HG03280 (cell line): ENCODE measurements around the gene NINL.
"Not testable (repeated sequence)": the region's sequence is repeated elsewhere in the genome, so short reads cannot be mapped to it uniquely, and the experiment has no call there.

Source experiments
- ATAC-seq: cut with Tn5 transposase; IDR thresholded peaks from one replicate; pipeline ENCODE4 v1.9.1; 2021; ENCODE audit warnings: mild to moderate bottlenecking, moderate library complexity; ENCODE audit not compliant: unreplicated experiment

Gene NINL

DNA sequence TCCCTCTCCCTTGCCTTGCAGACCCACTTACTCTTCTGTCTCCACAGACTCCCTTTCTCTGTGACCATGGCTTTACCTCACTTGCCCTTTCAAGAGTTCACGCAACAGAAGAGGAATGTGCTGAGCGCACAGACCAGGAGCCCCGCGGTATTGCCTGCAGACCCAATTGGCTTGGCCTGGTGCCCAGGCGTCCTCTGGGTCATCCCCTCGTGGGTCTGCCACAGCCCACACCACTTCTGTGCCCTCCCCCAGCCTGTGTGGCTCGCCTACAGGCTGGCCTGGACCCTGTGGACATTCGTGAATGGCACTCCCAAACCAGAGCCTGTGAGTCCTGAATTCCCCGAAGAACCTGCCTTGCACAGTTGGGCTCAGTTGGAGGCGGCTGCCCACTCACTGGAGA lies 15.3 kb upstream of the NINL start:
- no peak for ATAC-seq

DNA sequence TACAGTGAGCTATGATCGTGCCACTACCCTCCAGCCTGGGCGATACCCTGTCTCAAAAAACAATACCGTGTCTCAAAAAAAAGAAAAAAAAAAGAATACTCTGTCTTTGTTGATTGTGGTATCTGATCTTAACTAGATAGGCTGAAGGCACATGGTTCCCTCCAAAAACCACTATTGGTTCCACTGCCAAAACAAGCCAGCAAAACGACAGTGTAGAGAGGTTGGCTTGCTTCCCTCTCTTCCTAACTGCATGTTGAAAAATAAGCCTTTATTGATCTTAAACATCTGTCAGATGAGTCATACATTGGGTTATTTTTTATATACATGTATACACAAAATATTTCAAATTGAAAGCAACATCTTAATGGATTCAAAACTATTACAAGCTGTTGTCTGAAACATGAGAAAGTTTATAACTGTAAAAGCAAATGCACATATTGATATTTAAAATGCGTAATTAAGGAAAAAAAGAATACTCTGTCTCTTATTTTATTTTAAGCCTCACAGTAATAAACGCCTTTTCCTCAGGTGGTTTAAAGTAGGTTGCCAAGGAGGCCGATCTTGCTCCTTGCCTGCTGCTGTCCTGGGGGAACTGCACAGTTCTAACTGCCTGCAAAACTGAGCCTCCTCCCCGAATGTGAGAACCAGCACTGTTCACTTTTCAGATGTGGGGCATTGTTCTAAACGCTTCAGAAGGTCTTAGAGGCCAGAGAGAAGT lies 7.0 kb upstream of the NINL start:
- no peak for ATAC-seq

DNA sequence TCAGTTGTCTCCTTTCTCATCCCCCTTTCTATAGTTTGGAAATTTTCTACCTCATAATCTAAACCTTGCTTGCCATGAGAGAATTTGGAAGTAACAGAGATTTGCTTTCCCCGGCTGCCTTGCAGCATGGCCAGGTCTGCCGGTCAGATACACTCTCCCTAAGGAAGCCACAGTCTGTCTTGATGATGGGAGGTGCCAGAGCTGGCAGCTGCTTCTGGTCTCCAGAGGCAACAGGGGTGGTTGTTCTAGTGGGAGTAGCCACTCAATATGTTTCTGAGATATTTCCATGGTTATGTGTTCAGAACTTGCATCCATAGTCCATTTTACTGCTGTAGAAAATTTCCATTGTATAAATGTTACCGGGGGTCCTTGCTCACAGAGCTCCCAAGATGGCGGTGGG lies 5.4 kb upstream of the NINL start:
- ATAC-seq: not testable (repeated sequence)

GRCh38 chr20:25588491-25588890 lies 3.2 kb upstream of the NINL start:
- no peak for ATAC-seq

- ATAC-seq: no peak
Observed at GRCh38 chr20:25587536-25587935, 2.2 kb upstream of the NINL start.

DNA sequence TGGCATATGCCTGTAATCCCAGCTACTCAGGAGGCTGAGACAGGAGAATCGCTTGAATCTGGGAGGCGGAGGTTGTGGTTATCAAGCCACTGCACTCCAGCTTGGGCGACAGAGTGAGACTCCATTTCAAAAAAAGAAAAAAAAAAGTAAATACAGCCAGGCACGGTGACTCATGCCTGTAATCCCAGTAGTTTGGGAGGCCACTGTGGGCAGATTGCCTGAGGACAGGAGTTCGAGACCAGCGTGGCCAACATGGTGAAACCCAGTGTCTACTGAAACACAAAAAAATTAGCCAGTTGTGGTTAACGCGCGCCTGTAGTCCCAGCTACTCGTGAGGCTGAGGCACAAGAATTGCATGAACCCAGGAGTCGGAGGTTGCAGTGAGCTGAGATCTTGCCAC lies 1.5 kb upstream of the NINL start:
- ATAC-seq: no peak

- ATAC-seq: not testable (repeated sequence)
Observed at GRCh38 chr20:25583607-25584006, 1.7 kb downstream of the NINL start.

GRCh38 chr20:25580711-25581110 lies 4.6 kb downstream of the NINL start:
- no peak for ATAC-seq

DNA sequence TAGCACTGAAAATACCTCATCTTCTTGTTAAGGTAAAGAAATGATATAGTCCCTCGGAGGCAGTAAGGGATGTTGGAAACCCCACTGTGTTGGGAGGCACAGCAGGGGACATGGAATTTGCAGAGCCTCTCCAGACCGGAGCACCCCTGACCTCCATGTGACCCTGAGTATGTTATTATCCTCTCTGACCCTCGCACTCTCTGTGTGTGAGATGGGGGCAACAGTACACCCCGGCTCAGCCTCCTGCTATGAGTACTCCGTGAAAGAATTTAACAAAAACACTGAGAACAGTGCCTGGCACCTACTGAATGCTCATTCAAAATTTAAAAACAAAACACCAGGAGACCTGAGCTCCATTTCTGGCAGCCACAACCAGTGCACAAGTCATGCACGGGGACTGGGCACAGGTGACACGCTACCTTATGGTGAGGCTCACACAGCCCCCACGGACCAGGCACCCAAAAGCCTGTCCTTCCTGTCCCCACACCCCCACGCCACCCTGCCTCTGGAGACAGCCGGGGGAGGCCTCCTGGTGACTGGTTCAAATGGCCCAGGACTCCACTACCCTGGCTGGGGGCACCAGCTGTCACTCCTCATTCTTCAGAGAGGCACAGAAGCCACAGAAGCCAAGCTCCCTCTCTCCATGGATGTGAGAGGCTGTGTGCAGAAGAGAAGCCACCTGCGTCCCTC lies 6.1 kb downstream of the NINL start:
- ATAC-seq: no peak

GRCh38 chr20:25576783-25577530 lies 8.4 kb downstream of the NINL start:
- no peak for ATAC-seq

DNA sequence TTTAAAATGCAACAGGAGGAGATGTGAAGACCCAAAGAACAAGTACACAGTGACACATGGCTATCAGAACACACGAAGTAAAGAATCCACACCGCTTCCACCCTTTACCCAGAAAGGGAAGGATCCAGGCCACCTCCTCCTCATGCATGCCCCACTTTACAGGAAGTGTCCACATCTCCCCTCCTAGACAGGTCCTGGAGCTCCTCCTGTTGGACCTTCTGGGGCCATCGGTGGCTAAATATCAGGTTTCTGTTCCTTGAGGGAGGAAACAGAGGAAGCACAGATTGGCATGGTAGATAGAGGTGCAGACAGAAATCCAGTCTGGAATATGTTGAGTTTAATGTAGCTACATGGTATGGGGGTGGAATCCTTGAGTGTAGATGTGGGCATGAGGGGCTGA lies 10.9 kb downstream of the NINL start:
- ATAC-seq: no peak

DNA sequence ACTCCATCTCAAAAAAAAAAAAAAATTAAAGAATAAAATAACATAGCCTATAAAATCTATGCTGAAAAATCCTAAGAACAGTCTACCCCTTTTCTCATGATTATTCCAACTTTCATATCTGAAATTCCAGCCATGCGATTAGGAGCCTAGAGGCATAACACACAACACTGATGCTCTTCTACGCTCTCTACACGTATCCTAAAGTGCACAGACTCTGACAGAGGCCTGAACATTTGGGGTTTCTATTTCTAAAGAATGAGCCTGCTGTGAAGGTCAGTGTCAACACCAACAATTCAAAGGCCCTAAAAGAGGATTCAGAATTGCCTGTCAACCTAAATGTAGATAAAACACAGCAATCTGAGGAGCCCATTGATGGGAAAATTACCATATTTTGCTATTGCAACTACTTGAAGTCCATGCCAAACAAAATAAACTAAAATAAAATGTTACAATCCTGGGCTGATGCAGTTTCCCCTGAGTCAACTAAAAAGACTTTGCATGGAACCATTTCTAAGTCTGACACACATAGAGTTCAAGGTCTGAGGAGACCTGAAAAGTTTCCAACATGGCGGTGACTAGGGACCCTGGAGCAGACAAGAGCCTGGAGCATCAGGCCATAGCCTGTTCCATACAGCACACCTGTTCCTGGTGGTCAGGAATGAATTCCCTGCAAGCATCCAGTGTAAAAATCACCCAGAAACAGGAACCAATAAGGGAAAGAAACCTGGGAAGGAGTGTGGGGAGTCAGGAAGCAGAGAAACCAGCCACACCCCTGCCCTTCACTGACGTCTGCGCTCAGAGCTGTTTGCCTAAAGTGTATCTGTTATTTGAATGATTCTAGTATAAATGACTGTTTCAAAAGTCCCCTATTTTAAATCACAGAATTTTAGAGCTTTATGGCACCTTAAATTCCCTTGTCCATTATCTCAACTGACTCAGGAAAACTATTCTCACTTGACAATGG lies 11.8 kb downstream of the NINL start:
- no peak for ATAC-seq

DNA sequence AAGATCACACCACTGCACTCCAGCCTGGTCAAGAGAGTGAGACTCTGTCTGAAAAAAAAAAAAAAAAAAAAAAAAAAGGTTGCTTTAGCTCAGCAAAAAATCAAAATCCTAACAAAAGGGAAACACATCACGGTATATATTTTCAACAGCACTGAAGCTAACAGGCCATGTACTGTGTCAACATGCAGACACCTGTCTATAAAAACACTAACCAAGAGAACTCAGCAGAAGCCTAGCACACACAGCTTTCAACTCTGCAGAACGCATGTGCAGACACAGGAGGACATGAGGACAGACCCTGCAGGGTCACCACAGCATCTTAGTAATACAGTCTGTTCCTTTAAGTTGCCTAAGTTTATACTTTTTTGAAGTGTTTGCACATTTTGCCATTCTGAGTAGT lies 13.5 kb downstream of the NINL start:
- ATAC-seq: no peak

DNA sequence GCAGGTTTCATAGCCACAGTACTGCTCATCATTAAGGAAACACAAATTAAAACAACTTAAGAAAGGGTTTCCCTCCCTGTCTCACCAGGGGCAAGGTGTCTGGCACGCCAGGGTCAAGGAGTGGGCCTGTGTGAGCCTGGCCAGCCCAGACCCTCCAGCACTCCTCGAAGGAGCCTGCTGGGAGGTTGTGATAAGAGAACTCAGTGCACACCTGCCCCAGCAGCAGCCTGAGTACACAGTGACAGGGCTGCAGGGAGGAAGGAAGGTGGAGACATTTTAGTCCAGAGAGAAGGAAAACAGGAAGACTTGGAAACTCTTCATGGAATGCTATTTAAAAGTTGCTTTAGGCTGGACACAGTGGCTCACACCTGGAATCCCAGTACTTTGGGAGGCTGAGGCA lies 14.1 kb downstream of the NINL start:
- no peak for ATAC-seq

GRCh38 chr20:25570148-25570530 lies 15.2 kb downstream of the NINL start:
- no peak for ATAC-seq

DNA sequence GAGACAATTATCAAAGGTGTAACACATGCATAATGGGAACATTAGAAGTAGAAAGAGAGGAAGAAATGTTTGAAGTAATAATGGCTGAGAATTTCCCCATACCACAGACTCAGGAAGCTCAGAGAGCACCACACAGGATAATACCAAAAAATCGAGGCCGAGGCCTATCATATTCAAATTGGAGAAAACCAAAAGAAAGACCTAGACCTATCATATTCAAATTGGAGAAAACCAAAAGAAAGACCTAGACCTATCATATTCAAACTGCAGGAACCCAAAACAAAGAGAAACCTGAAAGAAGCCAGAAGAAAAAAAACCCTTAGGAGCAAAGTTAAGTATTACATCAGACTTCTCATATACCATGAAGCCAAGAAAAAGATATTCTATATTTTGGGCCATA lies 18.0 kb downstream of the NINL start:
- ATAC-seq: no peak

GRCh38 chr20:25566821-25567220 lies 18.5 kb downstream of the NINL start:
- ATAC-seq: no peak

- ATAC-seq: no peak
Observed at GRCh38 chr20:25565578-25566157, 19.7 kb downstream of the NINL start.

- no peak for ATAC-seq
Observed at GRCh38 chr20:25563876-25564275, 21.5 kb downstream of the NINL start.

- no peak for ATAC-seq
Observed at GRCh38 chr20:25563362-25563761, 22.0 kb downstream of the NINL start.

DNA sequence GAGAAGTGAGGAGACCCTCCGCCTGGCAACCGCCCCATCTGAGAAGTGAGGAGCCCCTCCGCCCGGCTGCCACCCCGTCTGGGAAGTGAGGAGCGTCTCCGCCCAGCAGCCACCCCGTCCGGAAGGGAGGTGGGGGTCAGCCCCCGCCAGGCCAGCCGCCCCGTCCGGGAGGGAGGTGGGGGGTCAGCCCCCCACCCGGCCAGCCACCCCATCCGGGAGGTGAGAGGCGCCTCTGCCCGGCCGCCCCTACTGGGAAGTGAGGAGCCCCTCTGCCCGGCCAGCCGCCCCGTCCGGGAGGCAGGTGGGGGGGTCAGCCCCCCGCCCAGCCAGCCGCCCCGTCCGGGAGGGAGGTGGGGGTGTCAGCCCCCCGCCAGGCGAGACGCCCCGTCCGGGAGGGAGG lies 23.6 kb downstream of the NINL start:
- ATAC-seq: not testable (repeated sequence)
